ENCODE results near the gene OR52N2. TPM values are rescaled to one million over a fixed set of nuclear protein-coding genes. Genes with fewer than 3 reads are reported as not detected.
A peak's percentile ranks its signal among the peaks of the same experiment; 100 is the strongest.

OR52N2 gene
- total RNA-seq (2014; rRNA removed; shearing (Covaris generic); ENCODE audit: low replicate concordance), result not detected in 2 replicates

- peak; percentile 53 for DNase-seq
- Histone ChIP-seq H3K4me3 (peak within 1 kb of the TSS; percentile 52), H3K27me3 (no peaks in the 10 kb centered on the region), H3K9me3 (no peaks in the 10 kb centered on the region), H3K36me3 (no peaks in the 10 kb centered on the region)
Observed at GRCh38 chr11:5808500-5809121, at the start of gene OR52N2. TSS of gene OR52N2 (plus strand) at chr11:5808924. CDS start at chr11:5820336, 11,412 bp downstream.

- DNase-seq, result no peak
- Histone ChIP-seq H3K36me3 (no peaks in the 10 kb centered on the region), H3K9me3 (no peaks in the 10 kb centered on the region), H3K4me3 (no peak overlapping the region), H3K27me3 (no peaks in the 10 kb centered on the region)
Observed at GRCh38 chr11:5767056-5767455, 41.7 kb upstream of the OR52N2 start.

GRCh38 chr11:5783255-5783654 lies 25.5 kb upstream of the OR52N2 start, which contains the start of gene OR52N5:
TSS of gene OR52N5 (minus strand) at chr11:5783355. CDS start at chr11:5778634, 4,721 bp downstream.
- DNase-seq, result no peak
- no peaks in the 10 kb centered on the region for H3K9me3 ChIP-seq
- no peak within 1 kb of the TSS for H3K4me3 ChIP-seq
- H3K27me3 ChIP-seq, result no peaks in the 10 kb centered on the region
- H3K36me3 ChIP-seq, result no peaks in the 10 kb centered on the region

- no peaks in the 10 kb centered on the region for H3K9me3 ChIP-seq
- no peaks in the 10 kb centered on the region for H3K36me3 ChIP-seq
- no peak for DNase-seq
- H3K4me3 ChIP-seq, result no peak within 1 kb of the TSS
- no peaks in the 10 kb centered on the region for H3K27me3 ChIP-seq
Observed at GRCh38 chr11:5791165-5791564, 17.6 kb upstream of the OR52N2 start, which contains the start of gene OR52N1. TSS of gene OR52N1 (minus strand) at chr11:5791265. CDS start at chr11:5788816, 2,449 bp downstream.

- Histone ChIP-seq H3K27me3 (no peaks in the 10 kb centered on the region), H3K4me3 (no peak overlapping the region), H3K9me3 (no peaks in the 10 kb centered on the region), H3K36me3 (no peaks in the 10 kb centered on the region)
- no peak for DNase-seq
Observed at GRCh38 chr11:5796541-5796940, 12.2 kb upstream of the OR52N2 start.

- DNase-seq, result no peak
- Histone ChIP-seq H3K4me3 (no peak overlapping the region), H3K36me3 (no peaks in the 10 kb centered on the region), H3K9me3 (no peaks in the 10 kb centered on the region), H3K27me3 (no peaks in the 10 kb centered on the region)
Observed at GRCh38 chr11:5803982-5804381, 4.7 kb upstream of the OR52N2 start.

GRCh38 chr11:5807580-5807979 lies 1.1 kb upstream of the OR52N2 start:
- Histone ChIP-seq H3K9me3 (no peaks in the 10 kb centered on the region), H3K4me3 (no peak overlapping the region), H3K36me3 (no peaks in the 10 kb centered on the region), H3K27me3 (no peaks in the 10 kb centered on the region)
- DNase-seq, result no peak

GRCh38 chr11:5809122-5809519 lies 397 bp downstream of the OR52N2 start:
- no peaks in the 10 kb centered on the region for H3K27me3 ChIP-seq

GRCh38 chr11:5809905-5810795 lies 1.4 kb downstream of the OR52N2 start:
- Histone ChIP-seq H3K9me3 (no peaks in the 10 kb centered on the region), H3K4me3 (no peak overlapping the region), H3K27me3 (no peaks in the 10 kb centered on the region), H3K36me3 (no peaks in the 10 kb centered on the region)
- no peak for DNase-seq

More at GRCh38 chr11:5809122-5809519, 397 bp downstream of the OR52N2 start:
- no peaks in the 10 kb centered on the region for H3K9me3 ChIP-seq
- DNase-seq, result no peak
- peak overlapping the region; percentile 52 for H3K4me3 ChIP-seq
- H3K36me3 ChIP-seq, result no peaks in the 10 kb centered on the region

- DNase-seq, result no peak
- no peaks in the 10 kb centered on the region for H3K36me3 ChIP-seq
- no peaks in the 10 kb centered on the region for H3K9me3 ChIP-seq
- H3K4me3 ChIP-seq, result no peak overlapping the region
- no peaks in the 10 kb centered on the region for H3K27me3 ChIP-seq
Observed at GRCh38 chr11:5815534-5815933, 6.8 kb downstream of the OR52N2 start.

GRCh38 chr11:5818245-5818886 lies 9.6 kb downstream of the OR52N2 start:
- no peak overlapping the region for H3K4me3 ChIP-seq

GRCh38 chr11:5831196-5831829 lies 22.6 kb downstream of the OR52N2 start:
- Histone ChIP-seq H3K36me3 (no peaks in the 10 kb centered on the region), H3K9me3 (no peaks in the 10 kb centered on the region), H3K4me3 (no peak overlapping the region), H3K27me3 (no peaks in the 10 kb centered on the region)
- DNase-seq, result no peak

More at GRCh38 chr11:5818245-5818886, 9.6 kb downstream of the OR52N2 start:
- H3K9me3 ChIP-seq, result no peaks in the 10 kb centered on the region
- no peaks in the 10 kb centered on the region for H3K36me3 ChIP-seq
- H3K27me3 ChIP-seq, result no peaks in the 10 kb centered on the region
- no peak for DNase-seq

GRCh38 chr11:5833446-5833845 lies 24.7 kb downstream of the OR52N2 start:
- H3K27me3 ChIP-seq, result no peaks in the 10 kb centered on the region
- 0 out of 2 replicates have a peak, but pooled peaks cover 7% of the 10 kb centered on the region for H3K9me3 ChIP-seq
- DNase-seq, result no peak
- H3K4me3 ChIP-seq, result no peak overlapping the region
- H3K36me3 ChIP-seq, result no peaks in the 10 kb centered on the region

- Histone ChIP-seq H3K36me3 (no peaks in the 10 kb centered on the region), H3K27me3 (no peaks in the 10 kb centered on the region), H3K4me3 (no peak overlapping the region), H3K9me3 (0 out of 2 replicates have a peak, but pooled peaks cover 7% of the 10 kb centered on the region)
- no peak for DNase-seq
Observed at GRCh38 chr11:5837695-5838094, 29.0 kb downstream of the OR52N2 start.

- Histone ChIP-seq H3K36me3 (no peaks in the 10 kb centered on the region), H3K27me3 (no peaks in the 10 kb centered on the region), H3K9me3 (0 out of 2 replicates have a peak, but pooled peaks cover 7% of the 10 kb centered on the region), H3K4me3 (no peak within 1 kb of the TSS)
- DNase-seq, result no peak
Observed at GRCh38 chr11:5841797-5842196, 33.1 kb downstream of the OR52N2 start, which contains the start of gene OR52E6. TSS of gene OR52E6 (minus strand) at chr11:5841897. CDS start at chr11:5841897, 0 bp downstream.

- H3K27me3 ChIP-seq, result no peaks in the 10 kb centered on the region
- peaks cover 4% of the 10 kb centered on the region for H3K9me3 ChIP-seq
Observed at GRCh38 chr11:5846701-5847100, 38.0 kb downstream of the OR52N2 start.

More at GRCh38 chr11:5846701-5847100, 38.0 kb downstream of the OR52N2 start:
- no peak for DNase-seq
- Histone ChIP-seq H3K36me3 (no peaks in the 10 kb centered on the region), H3K4me3 (no peak overlapping the region)

All from MG63 (cell line).